HTERT RPE-1 (cell line): ENCODE measurements around the gene ITGA4.

Experiments used
- in situ Hi-C: fragments of 300-500 bp; cut with MboI; formaldehyde crosslinking; loops from 4 replicates; pipeline ENCODE4 v1.14.3; 2020; ENCODE audit warnings: low sequenced_read_pairs

The ITGA4 gene

GRCh38 chr2:181457741-181458425, 697 bp downstream of the ITGA4 start:
- in situ Hi-C loops, result no loop called here

DNA sequence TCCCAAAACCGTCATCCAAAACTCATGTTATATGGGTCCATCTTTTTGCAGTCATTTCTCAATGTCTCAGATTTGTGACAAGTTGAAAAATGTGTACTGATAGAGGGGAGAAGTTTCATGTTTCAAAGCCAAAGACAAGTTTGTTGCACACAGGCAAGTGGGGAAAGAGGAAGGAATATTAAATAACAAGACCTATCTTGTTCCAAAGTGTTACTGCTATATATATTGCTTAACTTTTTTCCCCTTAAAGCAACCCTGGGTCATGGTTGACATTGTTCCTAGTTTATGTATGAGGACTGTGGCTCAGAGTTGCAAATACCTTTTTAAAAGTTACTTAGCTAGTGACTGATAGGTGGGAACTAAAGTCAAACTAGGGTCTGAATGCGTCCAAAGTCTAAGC, 1.7 kb downstream of the ITGA4 start:
- in situ Hi-C loops, result no loop called here

GRCh38 chr2:181459621-181460021, 2.4 kb downstream of the ITGA4 start:
- in situ Hi-C loops, result no loop called here

GRCh38 chr2:181461056-181461997, 4.1 kb downstream of the ITGA4 start:
- in situ Hi-C loops, result no loop called here

- in situ Hi-C loops, result no loop called here
These were observed 4.8 kb downstream of the ITGA4 start for GRCh38 chr2:181462033-181462432.

DNA sequence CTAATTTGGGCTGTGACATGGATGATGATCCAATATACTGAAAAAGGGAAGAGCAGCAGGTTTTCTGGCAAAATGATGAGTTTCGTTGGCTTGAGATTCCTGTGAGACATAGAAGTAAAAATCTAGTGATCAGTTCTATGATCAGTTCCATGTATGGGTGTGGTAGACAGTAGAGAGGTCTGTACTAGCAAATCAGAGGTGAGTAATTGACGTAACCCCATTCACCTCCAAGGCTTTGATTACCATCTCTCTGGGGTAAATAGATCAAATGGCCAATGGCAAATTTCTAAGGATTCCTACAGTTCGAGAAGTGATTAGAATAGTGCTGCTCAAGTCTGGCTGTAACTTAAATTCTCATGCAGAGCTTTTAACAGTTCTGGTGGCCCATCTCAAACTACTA, 6.4 kb downstream of the ITGA4 start:
- in situ Hi-C loops, result no loop called here

DNA sequence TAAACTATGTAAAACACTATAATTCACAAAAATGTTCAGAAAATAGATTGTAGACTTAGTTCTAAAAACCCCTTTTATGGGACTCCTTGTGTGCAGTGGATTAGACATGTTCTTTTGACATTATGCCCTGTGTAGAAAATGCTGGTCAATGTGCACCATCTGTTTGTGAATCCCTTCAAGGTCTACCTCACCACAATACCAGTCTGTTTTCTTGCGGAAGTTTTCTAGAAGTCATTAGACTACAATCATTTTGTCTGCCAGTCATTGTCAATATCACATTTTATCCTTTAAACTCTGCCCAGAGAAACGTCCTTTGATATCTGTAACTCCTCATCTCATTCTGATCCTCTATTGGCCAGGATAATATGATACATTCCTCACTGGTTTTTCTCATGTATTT, 7.8 kb downstream of the ITGA4 start:
- in situ Hi-C loops, result no loop called here

DNA sequence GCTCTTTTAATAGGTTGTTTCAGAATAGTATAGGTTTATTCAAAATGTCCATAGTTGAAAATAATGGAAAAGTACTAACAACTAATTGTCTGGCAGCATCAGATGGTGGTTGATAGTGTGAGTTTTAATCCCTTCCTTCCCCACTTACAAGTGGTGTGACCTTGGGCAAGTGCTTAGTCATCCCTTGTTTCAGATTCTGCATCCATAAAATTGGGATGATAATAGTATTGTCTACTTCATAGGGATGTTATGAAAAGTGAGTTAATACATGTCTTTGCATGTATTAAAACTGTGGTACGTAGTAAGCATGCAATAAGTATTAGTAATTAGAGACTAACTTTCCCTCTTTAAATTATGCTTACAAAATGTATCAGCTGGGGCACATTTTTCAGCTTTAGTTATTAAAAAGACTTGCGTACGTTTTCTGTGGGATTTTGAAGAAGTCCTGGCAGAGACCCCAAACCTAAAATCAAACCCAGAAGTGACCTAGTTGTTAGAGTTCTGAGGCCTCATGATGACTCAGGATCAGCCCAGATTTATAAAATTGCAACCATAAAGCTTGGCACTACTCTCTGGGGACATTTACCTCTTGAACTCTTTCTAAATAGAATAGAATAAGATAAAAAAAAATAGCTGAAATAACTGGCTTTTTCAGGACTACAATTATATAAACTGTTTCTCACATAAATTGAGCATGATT, 8.6 kb downstream of the ITGA4 start:
- in situ Hi-C loops, result no loop called here

DNA sequence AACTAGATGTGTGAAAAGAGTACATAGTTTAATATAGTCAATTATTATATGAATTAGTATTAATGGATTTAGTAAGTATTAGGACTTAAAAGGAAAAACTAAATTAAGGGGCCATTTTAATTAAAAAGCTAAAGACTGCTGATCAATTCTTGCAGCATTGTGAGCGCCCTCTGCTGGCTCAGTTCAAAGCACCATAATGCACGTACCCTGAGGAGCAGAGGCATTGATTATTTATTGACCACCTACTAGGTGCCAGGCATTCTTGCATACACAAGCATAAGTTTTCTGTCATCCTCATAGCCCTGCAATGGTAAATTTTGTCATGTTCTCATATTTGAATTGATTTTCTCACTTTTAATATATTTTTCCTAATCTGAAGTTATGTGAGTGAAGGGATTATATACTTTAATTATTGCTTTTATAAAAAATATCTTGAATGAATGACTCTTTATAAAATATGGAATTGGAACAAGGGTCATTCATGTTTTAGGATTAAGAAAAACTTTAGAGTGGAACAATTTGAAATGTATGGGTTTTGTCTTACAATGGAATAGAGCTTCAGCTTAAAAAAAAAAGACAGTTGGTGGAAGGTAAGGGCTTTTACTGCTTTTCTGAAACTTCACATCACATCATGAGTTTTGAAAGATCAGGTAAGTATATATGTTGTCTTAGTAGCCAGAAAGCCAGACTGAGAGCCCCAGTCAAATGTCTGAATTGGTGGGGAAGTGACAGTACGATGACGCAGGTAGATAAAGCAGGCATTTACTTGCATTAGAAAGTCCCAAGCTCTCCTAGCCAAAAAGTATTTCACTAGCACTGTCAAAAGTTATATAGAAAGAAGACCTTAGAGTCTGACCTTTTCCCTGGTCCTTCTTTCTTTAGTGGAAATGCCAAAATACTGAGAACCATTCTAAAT, 9.7 kb downstream of the ITGA4 start:
- in situ Hi-C loops, result no loop called here

DNA sequence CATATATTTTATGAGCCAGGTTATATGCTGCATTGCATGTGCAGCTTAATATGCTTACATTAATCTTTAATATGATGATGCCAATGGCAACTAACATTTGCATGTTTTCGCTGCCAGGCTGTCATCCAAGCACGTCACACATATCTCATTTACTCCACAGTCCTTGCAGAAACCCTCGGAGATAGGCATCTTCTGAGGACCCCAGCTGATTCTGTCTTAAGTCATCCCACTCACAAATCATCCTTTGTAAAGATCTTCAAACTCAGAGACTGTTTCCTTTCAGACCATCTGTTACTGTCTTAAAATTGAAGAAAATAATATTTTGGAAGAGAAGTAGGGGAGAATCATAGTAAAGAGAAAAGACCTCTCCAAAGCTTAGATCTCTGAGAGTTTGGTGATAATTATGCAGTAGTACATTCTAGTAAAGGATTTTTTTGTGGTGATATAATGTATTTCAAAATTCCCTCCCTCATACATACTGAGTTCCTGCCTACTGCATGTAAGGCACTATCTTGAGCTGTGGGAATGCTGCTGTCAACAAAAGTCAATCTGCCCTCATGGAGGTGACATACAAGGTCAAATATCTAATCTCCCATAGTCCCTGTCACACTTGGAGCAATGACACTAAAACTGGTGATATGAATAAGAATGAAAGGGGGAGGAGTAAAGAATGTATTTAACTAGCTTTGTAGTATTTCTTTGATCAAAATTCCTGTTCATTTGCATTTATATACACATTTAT, 11.0 kb downstream of the ITGA4 start:
- in situ Hi-C loops, result no loop called here

DNA sequence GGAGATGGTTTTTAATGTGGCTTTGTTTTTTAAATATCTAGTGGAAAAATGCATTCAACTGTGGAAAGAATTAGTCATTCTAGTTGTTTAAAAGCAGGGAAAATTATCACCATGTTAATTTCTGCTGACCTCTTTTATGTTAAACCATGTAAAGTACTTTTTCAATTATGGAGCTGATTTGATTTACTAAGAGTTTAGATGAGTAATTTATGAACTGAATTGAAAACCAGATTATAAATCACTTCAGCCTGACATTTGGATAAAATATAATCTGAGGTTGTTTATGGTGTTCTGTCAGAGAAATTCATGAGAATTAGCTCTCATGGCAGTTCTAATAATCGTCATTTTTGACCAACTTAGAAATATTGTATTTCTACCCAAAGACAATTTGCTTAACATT, 11.6 kb downstream of the ITGA4 start:
- in situ Hi-C loops, result no loop called here

DNA sequence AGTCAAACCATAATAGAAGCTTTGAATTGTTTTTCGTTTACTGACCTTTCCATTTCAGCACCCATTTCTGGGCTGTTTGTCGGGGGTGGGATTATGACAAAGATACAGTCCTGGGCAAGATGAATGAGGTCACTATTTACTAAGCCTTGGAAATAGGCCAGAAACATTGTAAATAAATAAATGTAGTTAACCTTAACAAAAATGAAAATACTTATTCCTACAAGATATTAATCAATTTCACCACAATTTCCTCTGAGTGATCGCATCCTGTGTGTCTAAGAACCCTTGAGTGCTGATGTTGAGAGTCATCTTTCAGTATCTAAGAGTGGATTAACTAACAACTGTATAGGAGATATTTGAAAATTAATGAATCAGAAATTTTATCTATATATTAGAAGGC, 14.0 kb downstream of the ITGA4 start:
- in situ Hi-C loops, result no loop called here

GRCh38 chr2:181471783-181472182, 14.6 kb downstream of the ITGA4 start:
- in situ Hi-C loops, result no loop called here

- in situ Hi-C loops, result no loop called here
These were observed 15.8 kb downstream of the ITGA4 start for GRCh38 chr2:181472990-181473389.

DNA sequence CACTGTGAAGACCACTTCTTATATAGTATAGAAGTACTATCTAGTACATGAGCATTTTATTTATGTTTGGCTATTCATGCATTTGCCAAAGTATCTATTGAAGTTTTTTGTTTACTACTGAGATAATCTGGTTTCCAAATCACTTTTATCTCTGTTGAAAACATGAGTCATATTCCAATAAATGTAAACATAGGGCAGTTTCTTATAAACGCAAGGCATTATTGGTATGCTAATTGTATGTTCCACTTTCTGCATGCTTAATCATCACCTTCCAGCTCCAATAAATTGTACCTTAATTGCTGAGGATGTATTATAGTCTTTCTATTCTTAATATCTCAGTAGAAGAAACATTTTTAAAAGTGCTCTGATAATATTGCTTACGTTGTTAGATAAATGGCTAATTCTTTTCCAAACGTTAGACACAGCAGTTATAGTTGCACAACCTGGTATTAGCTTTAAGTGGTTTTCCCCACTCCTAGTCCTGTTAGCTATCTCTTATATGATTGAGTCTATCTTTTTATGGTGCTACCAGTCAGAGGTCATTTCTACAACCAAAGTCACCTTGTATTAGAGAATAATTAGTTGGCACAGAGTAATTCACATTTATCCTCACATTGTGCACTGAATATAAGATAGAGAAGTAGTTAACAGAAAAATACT, 17.2 kb downstream of the ITGA4 start:
- in situ Hi-C loops, result no loop called here

DNA sequence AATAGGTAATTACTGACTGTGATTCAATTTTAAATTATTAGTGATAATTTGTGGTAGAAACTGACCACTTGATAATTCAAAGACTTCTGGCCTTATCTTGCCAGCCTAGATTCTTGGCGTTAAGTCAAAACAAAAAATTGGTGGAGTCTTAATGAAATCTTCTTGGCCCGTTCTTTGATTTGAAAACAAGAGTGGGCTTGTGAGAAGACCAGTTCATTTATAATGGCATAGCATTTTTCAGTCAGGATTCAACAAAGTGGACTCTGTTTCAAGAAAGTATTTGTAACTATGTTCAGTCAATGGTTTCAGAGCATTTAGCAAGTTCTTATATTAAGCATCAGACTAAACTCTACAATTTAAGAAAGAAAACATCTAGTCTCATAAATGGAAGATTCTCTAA, 26.0 kb downstream of the ITGA4 start:
- in situ Hi-C loops, result no loop called here

- in situ Hi-C loops, result no loop called here
These were observed 26.7 kb downstream of the ITGA4 start for GRCh38 chr2:181483876-181484275.

GRCh38 chr2:181484851-181485637, 27.9 kb downstream of the ITGA4 start:
- in situ Hi-C loops, result no loop called here

DNA sequence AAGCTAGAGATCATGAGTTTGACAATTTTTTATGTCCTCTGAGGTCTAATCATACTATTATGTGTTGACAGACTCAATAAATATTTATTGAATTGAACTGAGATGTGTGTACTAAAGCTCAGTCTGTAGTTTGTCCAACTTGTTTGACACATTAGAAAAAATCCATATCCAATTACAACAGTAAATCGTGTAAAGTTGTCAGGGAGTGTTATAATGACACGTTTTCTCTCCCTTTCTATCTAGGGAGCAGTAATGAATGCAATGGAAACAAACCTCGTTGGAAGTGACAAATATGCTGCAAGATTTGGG, 28.4 kb downstream of the ITGA4 start:
- in situ Hi-C loops, result no loop called here
